Osteocyte (in vitro differentiated cells): ENCODE measurements around the gene GRID1. TPM values are rescaled to one million over a fixed set of nuclear protein-coding genes. Genes with fewer than 3 reads are reported as not detected.
"Not testable (repeated sequence)": the region's sequence is repeated elsewhere in the genome, so short reads cannot be mapped to it uniquely, and the experiment has no call there.

Experiments
- DNase-seq: peaks from one replicate; pipeline ENCODE4 v3.0.0; 2021; ENCODE audit warnings: mixed read lengths; ENCODE audit not compliant: unreplicated experiment; ENCODE audit errors: extremely low spot score
- H3K27ac Mint-ChIP-seq: one replicate; pipeline ENCODE4 v1.8.0; 2021; ENCODE audit warnings: mild to moderate bottlenecking, mixed read lengths; ENCODE audit not compliant: unreplicated experiment
- H3K27me3 Mint-ChIP-seq: one replicate; pipeline ENCODE4 v1.8.0; 2021; ENCODE audit warnings: mixed read lengths; ENCODE audit not compliant: unreplicated experiment
- H3K36me3 Mint-ChIP-seq: one replicate; pipeline ENCODE4 v1.8.0; 2021; ENCODE audit warnings: mixed read lengths; ENCODE audit not compliant: unreplicated experiment
- H3K4me1 Mint-ChIP-seq: one replicate; pipeline ENCODE4 v1.8.0; 2021; ENCODE audit warnings: mixed read lengths; ENCODE audit not compliant: unreplicated experiment
- H3K4me3 Mint-ChIP-seq: one replicate; pipeline ENCODE4 v1.8.0; 2021; ENCODE audit warnings: mild to moderate bottlenecking, moderate library complexity, mixed read lengths; ENCODE audit not compliant: unreplicated experiment
- H3K9me3 Mint-ChIP-seq: one replicate; pipeline ENCODE4 v1.8.0; 2021; ENCODE audit warnings: mixed read lengths; ENCODE audit not compliant: unreplicated experiment
- CTCF ChIP-seq: fragments of 200-600 bp; sonication (generic); IDR thresholded peaks from 2 replicates; pipeline ENCODE4 v1.5.0; 2021; ENCODE audit warnings: antibody characterized with exemption, mild to moderate bottlenecking, moderate library complexity
- total RNA-seq: library from RNA; stranded (reverse); gene quantifications from 2 replicates; pipeline ENCODE4 v1.2.1, GENCODE V29; 2021

GRID1 gene
- total RNA-seq, 1 donor from 2014 or later = 0.11 TPM

- H3K4me3 Mint-ChIP-seq = no peak overlapping the region
- peaks cover 3% of the 10 kb centered on the region for H3K9me3 Mint-ChIP-seq
- H3K27ac Mint-ChIP-seq = no peak overlapping the region
- H3K36me3 Mint-ChIP-seq = no peaks in the 10 kb centered on the region
- H3K4me1 Mint-ChIP-seq = no peaks in the 10 kb centered on the region
- H3K27me3 Mint-ChIP-seq = no peaks in the 10 kb centered on the region
- no peak for TF ChIP-seq CTCF
- peak; percentile 72 for DNase-seq
Observed at GRCh38 chr10:86099542-86100334, 266.9 kb downstream of the GRID1 start.

- DNase-seq = no peak
- Mint-ChIP-seq H3K27ac (no peak overlapping the region), H3K4me1 (no peaks in the 10 kb centered on the region), H3K27me3 (no peaks in the 10 kb centered on the region), H3K9me3 (peaks cover 3% of the 10 kb centered on the region), H3K4me3 (no peak overlapping the region), H3K36me3 (no peaks in the 10 kb centered on the region)
- no peak for TF ChIP-seq CTCF
Observed at GRCh38 chr10:86098187-86098881, 268.3 kb downstream of the GRID1 start.

GRCh38 chr10:86095061-86095460 is 271.5 kb downstream of the GRID1 start:
- not testable (repeated sequence) for H3K27me3 Mint-ChIP-seq, H3K27ac Mint-ChIP-seq, H3K9me3 Mint-ChIP-seq

GRCh38 chr10:86092311-86092710 is 274.3 kb downstream of the GRID1 start:
- H3K4me3 Mint-ChIP-seq, H3K27ac Mint-ChIP-seq, H3K9me3 Mint-ChIP-seq, DNase-seq, H3K27me3 Mint-ChIP-seq, H3K36me3 Mint-ChIP-seq, H3K4me1 Mint-ChIP-seq: not testable (repeated sequence)

More at GRCh38 chr10:86095061-86095460, 271.5 kb downstream of the GRID1 start:
- H3K36me3 Mint-ChIP-seq, H3K4me1 Mint-ChIP-seq, H3K4me3 Mint-ChIP-seq, DNase-seq: not testable (repeated sequence)

GRCh38 chr10:86091216-86091615 is 275.4 kb downstream of the GRID1 start:
- Mint-ChIP-seq H3K9me3 (peaks cover 4% of the 10 kb centered on the region), H3K4me3 (no peak overlapping the region), H3K36me3 (no peaks in the 10 kb centered on the region), H3K27ac (no peak overlapping the region), H3K27me3 (no peaks in the 10 kb centered on the region), H3K4me1 (no peaks in the 10 kb centered on the region)
- DNase-seq = peak; percentile 66
- no peak for TF ChIP-seq CTCF

- DNase-seq = peak; percentile 53
- H3K27me3 Mint-ChIP-seq = no peaks in the 10 kb centered on the region
- H3K9me3 Mint-ChIP-seq = peaks cover 4% of the 10 kb centered on the region
- H3K4me1 Mint-ChIP-seq = no peaks in the 10 kb centered on the region
- H3K4me3 Mint-ChIP-seq = no peak overlapping the region
- no peaks in the 10 kb centered on the region for H3K36me3 Mint-ChIP-seq
- H3K27ac Mint-ChIP-seq = no peak overlapping the region
- no peak for TF ChIP-seq CTCF
Observed at GRCh38 chr10:86090807-86091206, 275.8 kb downstream of the GRID1 start.
